NB4 (cell line): ENCODE measurements around the gene SWT1.

Experiments used
- DNase-seq: peaks from one replicate; pipeline ENCODE4 v3.0.0; 2010; ENCODE audit warnings: low read depth
- H3K4me3 ChIP-seq: one replicate; pipeline ENCODE4 v1.5.1; 2011; ENCODE audit warnings: mild to moderate bottlenecking, low read depth, low read length, moderate library complexity
- MYC ChIP-seq: IDR thresholded peaks from 2 replicates; pipeline ENCODE4 v1.6.1; 2011; ENCODE audit warnings: low read depth, low read length
- POLR2A ChIP-seq: IDR thresholded peaks from 2 replicates; pipeline ENCODE4 v1.6.1; 2011; ENCODE audit warnings: mild to moderate bottlenecking; ENCODE audit not compliant: insufficient read length; ENCODE audit errors: extremely low read depth
- TF ChIP-seq, protein P1 (sequence below): IDR thresholded peaks from 2 replicates; pipeline ENCODE4 v1.6.1; 2011; ENCODE audit warnings: low read depth, low read length
- TF ChIP-seq, protein P2 (sequence below): IDR thresholded peaks from one replicate; pipeline ENCODE4 v1.5.1; 2012; ENCODE audit warnings: low read depth, low read length

Gene SWT1

DNA sequence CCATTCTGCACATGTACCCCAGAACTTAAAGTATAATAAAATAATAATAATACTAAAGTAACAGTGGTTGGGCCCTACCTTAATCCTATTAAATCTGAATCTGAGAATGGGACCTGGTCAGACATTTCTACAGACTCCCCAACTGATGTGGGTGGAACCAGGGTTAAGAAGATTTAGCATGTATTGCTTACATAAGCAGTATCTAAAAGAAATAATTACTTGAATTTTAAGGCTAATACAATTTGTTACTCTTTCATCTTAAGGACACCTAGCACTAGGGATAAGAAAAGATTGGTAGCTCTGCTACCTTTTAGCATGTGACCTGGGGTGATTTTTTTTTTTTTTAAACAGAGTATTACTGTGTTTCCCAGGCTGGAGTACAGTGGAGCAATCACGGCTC, 80.7 kb downstream of the SWT1 start:
- no peak for DNase-seq
- TF ChIP-seq, protein P1, sequence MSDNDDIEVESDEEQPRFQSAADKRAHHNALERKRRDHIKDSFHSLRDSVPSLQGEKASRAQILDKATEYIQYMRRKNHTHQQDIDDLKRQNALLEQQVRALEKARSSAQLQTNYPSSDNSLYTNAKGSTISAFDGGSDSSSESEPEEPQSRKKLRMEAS, result no peak
- TF ChIP-seq, protein P2, sequence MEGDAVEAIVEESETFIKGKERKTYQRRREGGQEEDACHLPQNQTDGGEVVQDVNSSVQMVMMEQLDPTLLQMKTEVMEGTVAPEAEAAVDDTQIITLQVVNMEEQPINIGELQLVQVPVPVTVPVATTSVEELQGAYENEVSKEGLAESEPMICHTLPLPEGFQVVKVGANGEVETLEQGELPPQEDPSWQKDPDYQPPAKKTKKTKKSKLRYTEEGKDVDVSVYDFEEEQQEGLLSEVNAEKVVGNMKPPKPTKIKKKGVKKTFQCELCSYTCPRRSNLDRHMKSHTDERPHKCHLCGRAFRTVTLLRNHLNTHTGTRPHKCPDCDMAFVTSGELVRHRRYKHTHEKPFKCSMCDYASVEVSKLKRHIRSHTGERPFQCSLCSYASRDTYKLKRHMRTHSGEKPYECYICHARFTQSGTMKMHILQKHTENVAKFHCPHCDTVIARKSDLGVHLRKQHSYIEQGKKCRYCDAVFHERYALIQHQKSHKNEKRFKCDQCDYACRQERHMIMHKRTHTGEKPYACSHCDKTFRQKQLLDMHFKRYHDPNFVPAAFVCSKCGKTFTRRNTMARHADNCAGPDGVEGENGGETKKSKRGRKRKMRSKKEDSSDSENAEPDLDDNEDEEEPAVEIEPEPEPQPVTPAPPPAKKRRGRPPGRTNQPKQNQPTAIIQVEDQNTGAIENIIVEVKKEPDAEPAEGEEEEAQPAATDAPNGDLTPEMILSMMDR, result no peak
- no peak for TF ChIP-seq MYC
- TF ChIP-seq POLR2A, result no peak
- no peak overlapping the region for H3K4me3 ChIP-seq

DNA sequence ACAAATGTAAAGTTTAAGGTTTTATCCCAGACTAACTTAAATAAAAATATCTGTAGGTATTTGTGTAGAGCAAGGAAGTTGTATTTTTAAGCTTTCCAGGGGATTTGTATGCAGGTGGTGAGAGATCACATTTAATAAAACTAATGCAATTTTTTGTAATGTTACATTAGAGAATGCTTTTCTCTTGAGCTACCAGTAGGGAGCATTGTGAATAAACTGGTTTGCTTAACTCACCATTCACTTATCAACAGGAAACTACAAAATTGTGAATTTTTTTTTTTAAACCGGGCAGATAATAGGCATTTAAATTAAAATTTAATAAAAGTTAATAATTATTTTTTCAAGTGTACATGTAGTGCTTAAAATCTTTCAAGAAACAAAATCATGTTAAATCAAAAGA, 81.5 kb downstream of the SWT1 start:
- TF ChIP-seq POLR2A (no peak), MYC (no peak)
- TF ChIP-seq, protein P1, result no peak
- TF ChIP-seq, protein P2, result peak; percentile 5
- DNase-seq, result peak; percentile 14
- H3K4me3 ChIP-seq, result no peak overlapping the region

DNA sequence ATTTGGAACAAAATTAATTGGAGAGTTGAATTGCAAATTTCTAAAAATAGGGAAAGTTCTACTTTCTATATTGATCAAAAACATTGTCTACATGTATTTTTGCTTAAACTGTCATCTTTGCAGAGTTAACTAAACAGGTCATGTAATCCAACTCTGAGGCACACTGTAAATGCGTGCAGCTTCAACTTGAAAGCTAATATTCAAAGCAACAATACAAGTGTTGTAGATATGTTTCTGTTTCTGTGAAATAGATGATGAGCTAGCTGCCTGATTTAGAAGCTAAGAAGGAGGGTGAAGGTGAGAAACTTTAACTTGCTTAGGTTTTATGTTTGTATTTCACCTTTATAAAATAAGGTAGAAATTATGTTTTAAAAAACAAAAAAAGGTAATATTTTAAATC, 82.9 kb downstream of the SWT1 start:
- H3K4me3 ChIP-seq, result no peak overlapping the region
- TF ChIP-seq POLR2A, result no peak
- TF ChIP-seq, protein P2, result no peak
- DNase-seq, result no peak

DNA sequence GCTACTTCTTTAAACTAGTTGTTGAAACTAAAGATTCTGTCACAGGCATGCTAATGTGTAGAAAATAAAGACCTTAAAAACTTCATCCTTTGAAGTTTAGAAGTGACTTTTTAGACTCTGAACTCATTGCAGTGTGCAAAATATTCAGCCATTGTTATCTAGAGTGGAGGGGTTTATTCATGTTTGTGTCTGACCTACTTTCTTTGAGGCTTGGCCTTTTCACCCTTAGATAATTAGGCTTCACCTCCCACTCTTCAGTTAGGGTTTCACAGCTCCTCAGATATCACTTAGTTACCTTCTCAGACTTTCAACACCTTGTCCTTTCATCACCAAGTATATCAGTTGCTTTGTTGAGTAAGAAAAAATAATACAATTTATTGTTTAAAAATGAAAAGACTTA, 84.2 kb downstream of the SWT1 start:
- H3K4me3 ChIP-seq, result no peak overlapping the region
- TF ChIP-seq MYC (no peak), POLR2A (no peak)
- TF ChIP-seq, protein P2, result no peak
- TF ChIP-seq, protein P1, result no peak
- no peak for DNase-seq

DNA sequence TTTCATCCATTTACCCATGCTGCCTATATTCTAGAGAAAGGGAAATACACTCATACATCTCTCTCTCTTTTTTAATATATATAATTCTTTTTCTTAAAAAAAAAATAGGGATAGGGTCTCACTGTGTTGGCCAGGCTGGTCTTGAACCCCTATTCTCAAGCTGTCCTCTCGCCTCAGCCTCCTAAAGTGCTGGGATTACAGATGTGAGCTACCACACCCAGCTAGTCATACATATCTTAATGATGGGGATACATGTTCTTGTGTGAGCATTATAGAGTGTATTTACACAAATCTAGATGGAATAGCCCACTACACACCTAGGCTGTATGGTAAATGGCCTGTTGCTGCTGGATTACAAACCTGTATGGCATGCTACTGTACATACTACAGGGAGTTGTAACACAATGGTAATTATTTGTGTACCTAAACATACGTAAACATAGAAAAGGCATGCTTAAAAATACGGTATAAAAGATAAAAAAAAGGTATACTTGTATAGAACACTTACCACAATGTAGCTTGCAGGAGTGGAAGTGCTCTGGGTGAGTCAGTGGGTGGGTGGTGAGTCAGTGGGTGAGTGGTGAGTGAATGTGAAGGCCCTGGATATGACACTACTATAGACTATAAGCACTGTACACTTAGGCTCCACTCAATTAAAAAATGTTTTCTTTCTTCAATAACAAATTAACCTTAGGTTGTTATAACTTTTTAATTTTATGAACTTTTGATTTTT, 87.2 kb downstream of the SWT1 start:
- peak; percentile 11 for DNase-seq
- TF ChIP-seq MYC, result no peak
- TF ChIP-seq, protein P2, result no peak
- TF ChIP-seq POLR2A, result no peak
- TF ChIP-seq, protein P1, result no peak
- no peak overlapping the region for H3K4me3 ChIP-seq

DNA sequence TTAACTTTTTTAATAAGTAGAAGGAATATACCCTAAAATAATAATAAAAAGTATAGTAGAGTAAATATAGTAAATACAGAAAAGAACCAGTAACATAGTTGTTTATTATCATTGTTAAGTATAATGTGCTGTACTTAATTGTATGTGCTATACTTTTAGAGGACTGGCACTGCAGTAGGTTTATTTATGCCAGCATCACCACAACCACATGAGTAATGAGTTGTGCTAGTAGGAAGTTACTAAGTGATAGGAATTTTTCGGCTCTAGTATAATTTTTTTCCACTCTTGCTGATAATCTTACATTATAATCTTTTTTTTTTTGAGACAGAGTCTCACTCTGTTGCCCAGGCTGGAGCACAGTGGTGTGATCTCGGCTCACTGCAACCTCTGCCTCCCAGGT, 88.5 kb downstream of the SWT1 start:
- DNase-seq, result no peak
- TF ChIP-seq, protein P2, result no peak
- TF ChIP-seq POLR2A, result no peak
- TF ChIP-seq, protein P1, result no peak
- H3K4me3 ChIP-seq, result no peak overlapping the region
